Caki2 (cell line): Measurements from ENCODE around the gene RNF222. TPM values are rescaled to one million over a fixed set of nuclear protein-coding genes. Genes with fewer than 3 reads are reported as not detected.

Experiments
- DNase-seq: peaks from one replicate; pipeline ENCODE4 v3.0.0-alpha.2; 2015; ENCODE audit warnings: low read depth
- in situ Hi-C: cut with HindIII; loops from 2 replicates; pipeline ENCODE4 v1.10.0; 2016; ENCODE audit warnings: low sequenced_read_pairs, low pct_unique_long_range_greater_than_20kb, mixed read lengths
- total RNA-seq: library from RNA; depleted of rRNA; stranded (reverse); fragments of >200 nt; shearing (Covaris generic); gene quantifications from 2 replicates; pipeline ENCODE4 v1.2.3, GENCODE V29; 2014; ENCODE audit warnings: low replicate concordance; rRNA removed

The RNF222 gene, protein sequence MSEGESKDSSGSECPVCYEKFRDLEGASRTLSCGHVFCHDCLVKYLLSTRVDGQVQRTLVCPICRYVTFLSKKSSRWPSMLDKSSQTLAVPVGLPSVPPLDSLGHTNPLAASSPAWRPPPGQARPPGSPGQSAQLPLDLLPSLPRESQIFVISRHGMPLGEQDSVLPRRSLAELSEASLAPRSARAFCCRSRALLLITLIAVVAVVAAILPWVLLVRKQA
- total RNA-seq, result not detected in 2 replicates

DNA sequence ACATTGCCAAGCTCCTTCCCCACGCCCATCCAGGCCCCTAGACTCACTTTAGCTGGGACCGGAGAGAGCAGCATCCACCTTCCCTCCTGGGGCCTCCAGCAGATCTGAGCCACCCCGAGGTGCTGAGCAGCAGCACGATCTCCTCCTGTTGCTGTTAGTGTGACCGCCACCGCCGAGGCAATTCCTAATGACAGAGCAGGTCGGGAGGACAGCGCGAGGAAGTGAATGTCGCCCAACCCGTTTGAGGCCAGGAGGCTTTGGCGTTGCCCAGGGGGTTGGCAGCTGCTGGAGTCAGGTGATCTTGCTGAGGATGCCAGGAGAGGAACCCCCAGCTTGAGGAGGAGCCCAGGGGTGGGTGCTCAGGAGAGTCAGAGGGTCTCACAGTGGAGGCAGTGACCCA is at the start of gene RNF222:
TSS of gene RNF222 (minus strand) at position 192 of the 400 bp plus-strand sequence. CDS start 4,366 bp downstream, outside the sequence.
- DNase-seq, result no peak
- in situ Hi-C loops, result no loop called here

DNA sequence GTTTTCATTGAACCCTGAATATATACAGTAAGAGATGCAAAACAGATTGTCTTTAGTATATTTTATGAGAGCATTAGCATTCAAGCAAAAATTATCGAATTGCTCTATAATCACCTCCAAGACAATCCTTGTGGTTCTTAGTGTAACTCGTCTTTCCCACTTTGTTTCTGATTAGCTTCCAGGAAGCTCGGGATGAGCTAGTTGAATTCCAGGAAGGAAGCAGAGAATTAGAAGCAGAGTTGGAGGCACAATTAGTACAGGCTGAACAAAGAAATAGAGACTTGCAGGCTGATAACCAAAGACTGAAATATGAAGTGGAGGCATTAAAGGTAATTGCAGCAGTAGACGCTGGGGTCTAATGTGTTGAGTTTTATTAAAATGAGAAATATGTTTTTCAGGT is 47.9 kb upstream of the RNF222 start:
- no peak for DNase-seq
- in situ Hi-C loops, result no loop called here

DNA sequence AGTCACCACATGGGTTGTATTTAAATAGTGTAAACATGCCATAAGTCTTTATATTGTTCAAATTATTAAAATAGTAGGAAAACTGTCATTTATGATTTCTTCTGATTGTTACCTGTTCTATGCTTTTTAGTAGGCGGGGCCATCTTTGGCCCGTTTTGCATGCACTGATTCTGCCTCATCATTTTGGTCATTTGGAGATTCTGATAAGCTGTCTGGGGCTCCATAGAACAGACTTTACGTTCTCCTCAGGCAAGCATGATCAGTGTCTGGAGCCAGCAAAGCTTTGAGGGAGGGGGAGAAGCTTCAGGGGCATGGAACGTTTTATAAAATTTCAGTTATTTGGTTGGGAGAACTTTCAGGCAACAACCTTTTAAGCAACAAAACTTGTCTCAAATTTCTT is 46.9 kb upstream of the RNF222 start:
- in situ Hi-C loops, result no loop called here
- no peak for DNase-seq

DNA sequence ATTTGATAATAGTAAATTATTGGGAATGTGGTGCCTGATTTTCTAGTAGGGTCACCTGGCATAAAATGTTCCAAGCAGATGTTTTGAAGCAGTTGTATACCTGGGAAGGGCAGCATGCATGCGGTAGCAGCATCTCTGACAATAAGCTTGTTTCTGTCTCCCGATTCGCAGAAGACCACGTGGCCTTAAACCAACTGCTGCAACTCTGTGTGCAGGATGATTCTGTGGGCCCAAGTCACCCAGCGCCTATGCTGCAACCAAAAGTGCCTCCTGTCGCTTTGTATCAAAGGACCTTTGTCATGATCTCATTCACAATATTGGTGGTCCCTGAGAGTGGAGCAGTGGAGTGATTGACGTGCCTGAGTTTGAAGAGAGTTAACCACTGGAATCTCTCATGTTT is 46.1 kb upstream of the RNF222 start:
- in situ Hi-C loops, result no loop called here
- no peak for DNase-seq

DNA sequence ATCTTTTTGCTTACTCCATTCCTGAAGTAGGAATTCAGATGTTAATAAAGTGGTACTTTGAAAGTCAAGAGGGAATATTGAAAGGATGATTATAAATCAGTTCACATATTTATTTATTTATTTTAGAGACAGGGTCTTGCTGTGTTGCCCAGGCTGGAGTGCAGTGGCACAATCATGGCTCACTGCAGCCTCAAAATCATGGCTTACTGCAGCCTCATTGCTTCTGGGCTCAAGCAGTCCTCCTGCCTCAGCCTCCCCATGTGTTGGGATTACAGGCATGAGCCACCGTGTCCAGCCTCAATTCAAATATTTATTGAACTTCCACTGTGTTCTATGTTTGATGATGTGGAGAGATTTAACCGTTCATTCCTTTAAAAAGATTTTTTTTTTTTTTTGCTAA is 44.7 kb upstream of the RNF222 start:
- in situ Hi-C loops, result no loop called here
- no peak for DNase-seq

DNA sequence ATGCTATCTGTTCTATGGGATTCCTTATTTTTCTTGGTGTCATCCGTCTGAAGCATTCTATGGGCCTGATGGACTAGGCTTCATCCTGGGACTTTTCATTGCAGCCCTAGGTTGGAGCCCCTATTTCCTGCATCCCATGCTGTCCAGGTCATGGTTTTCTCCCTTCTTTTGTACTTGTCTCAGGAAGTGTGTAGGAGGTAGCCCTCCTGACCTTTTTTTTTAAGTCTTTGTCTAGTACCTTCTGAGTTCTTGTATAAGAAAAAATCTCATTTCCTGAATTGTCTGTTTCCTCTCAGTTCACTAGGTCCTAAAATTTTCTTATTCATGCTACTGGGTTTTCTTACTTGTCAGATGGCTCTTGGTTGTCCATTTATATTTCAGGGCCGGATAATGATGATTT is 44.1 kb upstream of the RNF222 start:
- in situ Hi-C loops, result no loop called here
- no peak for DNase-seq

DNA sequence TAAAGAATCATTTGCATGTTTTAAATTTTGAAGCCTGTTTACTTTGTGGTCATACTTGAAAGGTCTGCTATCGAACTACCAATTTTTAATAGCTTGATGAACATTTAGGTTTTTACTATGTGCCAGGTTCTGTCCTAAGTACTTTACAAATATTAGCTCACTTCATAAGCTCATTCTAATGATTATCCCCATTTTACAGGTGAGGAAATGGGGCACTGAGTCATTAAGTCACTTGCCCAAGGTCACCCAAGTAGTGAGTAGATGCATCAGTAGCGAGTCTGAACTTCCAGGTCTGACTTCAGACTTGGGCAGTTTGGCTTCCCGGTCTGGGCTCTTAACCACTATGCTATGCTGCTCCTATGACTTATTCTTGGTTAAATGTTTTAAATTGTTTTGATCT is 42.1 kb upstream of the RNF222 start:
- in situ Hi-C loops, result no loop called here
- no peak for DNase-seq

DNA sequence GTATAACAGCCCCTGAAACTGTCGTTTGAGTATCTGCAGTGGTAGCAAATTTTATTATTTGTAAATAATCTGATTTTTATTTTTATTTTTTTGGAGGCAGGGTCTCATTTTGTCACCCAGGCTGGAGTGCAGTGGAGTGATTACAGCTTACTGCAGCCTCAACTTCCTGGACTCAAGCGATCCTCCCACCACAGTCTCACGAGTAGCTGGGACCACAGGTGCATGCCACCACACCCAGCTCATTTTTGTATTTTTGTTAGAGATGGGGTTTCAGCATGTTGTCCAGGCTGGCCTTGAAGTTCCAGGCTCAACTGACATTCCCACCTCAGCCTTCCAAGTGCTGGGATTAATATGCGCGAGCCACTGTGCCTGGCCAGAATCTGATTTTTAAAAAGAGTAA is 40.8 kb upstream of the RNF222 start:
- in situ Hi-C loops, result no loop called here
- no peak for DNase-seq

DNA sequence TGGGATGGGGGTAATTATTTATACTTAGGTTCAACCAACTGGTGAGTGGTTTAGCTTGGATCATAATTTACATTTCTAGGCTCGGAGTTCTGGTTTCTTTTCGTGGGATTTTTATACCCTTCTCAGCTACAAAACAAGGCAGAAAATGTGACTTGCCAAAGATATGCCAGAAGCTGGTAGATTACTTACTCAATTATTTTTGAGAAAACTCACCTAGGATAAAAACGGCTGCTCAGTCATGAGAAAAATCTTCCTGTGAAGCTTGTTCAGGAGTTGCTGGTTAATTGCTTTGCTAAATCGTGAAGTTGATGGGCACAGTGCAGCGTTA is 39.2 kb upstream of the RNF222 start:
- in situ Hi-C loops, result no loop called here
- DNase-seq, result no peak

DNA sequence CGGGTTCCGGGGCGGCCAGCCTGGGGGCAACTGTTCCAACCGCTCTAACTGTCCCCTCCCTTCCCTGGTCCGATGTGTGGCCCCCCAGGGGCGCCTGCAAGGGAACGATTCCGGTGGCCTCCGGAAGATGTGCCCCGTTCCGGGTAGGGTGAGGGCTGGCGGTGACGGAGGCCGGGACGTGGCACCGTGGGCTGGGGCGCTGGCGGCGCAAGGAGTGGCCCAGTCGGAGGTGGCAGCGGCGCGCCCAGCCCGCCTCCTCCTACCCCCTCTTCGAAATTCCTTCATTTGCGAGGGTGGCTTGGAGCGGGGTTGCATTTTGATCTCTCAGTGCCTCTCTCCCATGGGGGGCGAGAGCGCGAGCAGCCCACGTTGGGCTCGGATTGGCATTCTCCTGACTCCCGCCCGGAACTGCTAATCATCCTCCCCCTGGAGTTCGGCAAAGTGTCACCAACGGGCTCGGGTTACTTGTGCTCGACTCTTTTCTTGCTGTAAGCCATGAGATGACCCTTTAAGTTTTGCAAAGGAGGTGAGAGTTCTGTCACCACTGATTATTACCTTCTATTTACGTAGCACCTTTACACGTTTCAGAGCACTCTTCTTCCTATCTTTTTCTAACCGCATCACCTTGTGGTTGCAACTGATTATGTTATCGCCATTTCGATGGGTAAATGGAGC is 38.7 kb upstream of the RNF222 start:
- DNase-seq, result peak; percentile 68
- in situ Hi-C loops, result no loop called here

DNA sequence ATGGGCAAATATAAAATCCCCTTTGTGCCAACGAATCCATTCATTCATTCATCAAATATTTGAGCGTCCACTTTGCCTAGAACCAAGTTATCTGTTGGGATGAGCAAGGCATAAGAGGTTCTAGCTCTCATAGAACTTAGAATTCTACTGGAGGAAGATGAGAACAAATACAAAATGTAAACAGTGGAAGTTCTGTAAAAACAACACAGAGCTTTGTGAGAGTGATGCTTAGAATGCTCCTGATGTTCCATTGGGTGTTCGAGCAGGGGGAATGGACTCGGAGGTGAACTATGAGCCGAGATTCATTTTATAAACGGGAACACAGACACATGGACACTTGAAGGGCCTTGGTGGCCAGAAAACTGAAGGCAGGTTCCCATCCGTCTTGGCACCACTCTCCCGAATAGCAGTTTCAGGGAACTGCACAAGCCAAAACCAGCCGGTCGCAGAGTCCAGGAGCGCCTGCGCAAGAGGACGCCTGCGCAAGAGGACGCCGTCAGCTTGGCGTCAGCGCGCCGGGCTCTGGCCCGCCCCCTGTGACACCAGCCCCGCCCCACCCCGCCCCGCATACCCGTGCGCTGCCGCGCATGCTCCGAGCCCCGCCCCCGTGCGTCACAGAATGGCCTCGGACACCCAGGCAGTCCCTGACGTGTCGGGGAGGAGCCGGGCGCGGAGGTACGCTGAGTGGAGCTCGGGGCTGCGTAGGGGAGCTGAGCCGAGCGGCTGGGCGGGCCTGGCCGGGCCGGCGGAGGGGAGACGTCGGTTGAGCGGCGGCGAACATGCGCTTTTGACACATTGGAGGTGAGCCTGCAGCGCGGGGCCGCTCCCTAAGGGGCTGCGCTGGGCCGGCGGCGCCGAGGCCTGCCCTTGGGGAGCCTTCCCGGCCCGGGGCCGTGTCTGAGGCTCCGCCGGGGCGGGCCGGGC is 37.9 kb upstream of the RNF222 start, which contains the start of gene NDEL1:
TSS of gene NDEL1 (plus strand) at position 640 of the 924 bp plus-strand sequence. CDS start 8,388 bp downstream, outside the sequence.
- in situ Hi-C loops, result no loop called here
- DNase-seq, result peak; percentile 86

DNA sequence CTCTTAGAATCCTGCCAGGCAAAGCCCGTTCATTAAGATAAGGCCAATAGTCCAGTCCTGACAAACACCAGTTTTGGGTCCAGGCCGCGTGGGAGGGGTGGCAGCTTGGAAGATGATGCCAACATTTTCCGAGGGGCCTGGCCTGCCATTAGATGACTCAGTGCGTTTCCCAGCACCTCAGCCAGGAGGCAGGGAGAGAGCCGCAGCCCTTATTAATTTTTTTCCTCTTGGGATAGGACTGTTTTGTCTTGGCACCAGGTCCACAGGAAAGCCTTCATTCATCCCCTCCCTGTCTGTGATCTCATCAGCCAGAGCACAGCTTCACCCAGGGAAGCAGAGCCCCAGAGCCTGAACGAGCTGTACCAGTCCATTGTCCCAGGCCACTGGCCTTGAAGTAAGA is 33.3 kb upstream of the RNF222 start:
- DNase-seq, result no peak
- in situ Hi-C loops, result no loop called here

DNA sequence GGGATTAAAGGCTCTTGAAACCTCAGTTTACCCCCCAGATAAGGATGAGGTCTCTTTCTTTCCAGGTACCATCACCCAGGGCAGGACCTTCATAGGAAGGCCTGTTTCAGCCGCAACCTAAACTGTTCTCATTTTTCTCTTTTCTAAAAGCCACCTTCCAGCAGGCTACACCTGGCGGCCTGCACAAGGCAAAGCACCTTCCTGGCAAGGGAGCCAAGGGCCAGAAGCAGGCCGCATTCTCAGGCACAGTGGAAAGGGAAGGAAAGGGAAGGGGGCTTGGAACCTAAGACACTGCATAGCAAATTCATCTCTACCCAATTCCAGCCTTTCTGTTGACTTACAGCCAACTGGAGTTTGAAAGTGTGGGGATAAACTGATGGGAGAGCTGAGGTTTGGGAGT is 29.2 kb upstream of the RNF222 start:
- no peak for DNase-seq
- in situ Hi-C loops, result no loop called here

DNA sequence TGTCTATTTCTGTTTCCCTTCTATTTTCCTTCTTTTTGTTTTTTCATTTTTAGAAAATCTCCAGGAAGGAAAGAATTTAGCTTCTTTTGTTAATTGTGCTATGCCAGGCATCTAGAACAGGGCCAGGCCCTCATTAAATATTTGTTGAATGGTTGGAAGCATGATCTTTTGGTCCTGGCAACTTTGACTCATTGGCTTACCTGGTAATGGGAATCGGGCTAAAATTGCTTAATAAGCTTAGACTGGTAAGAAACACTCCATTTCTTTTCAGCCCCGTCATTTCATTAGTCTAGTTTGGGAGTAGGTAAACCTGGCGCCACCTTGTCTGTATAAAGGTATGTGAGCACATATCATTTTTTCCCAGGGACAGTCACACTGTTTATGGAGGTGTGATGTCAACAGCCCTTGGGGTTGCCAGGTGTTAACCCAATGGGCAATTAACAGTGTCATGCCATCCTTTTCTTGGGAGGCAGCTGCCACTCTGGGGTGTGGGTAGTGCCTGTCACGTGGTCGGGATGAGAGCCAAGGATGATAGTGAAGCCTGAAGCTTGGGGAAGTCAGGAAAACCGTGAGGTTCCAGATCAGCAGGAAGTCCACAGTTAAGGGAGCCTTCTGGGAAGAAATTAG is 28.6 kb upstream of the RNF222 start:
- in situ Hi-C loops, result no loop called here
- DNase-seq, result no peak

DNA sequence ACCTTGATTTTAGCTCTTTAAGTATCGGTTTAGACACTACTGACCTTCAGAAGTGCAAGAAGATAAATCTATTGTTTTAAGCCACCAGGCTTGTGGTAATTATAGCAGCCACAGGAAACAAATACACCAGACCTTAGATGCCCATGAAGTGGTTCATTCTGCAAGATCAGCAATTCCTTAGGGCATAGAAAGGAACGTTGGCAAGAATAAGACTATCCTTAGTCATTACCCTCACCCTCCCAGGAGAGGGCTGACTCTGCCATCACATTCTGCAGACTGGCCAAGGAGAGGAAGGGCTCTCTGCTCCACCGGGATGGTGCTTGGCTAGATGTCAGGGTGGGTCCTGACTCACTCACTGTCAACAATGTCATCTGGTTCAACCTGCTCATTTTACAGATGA is 23.9 kb upstream of the RNF222 start:
- no peak for DNase-seq
- in situ Hi-C loops, result no loop called here

DNA sequence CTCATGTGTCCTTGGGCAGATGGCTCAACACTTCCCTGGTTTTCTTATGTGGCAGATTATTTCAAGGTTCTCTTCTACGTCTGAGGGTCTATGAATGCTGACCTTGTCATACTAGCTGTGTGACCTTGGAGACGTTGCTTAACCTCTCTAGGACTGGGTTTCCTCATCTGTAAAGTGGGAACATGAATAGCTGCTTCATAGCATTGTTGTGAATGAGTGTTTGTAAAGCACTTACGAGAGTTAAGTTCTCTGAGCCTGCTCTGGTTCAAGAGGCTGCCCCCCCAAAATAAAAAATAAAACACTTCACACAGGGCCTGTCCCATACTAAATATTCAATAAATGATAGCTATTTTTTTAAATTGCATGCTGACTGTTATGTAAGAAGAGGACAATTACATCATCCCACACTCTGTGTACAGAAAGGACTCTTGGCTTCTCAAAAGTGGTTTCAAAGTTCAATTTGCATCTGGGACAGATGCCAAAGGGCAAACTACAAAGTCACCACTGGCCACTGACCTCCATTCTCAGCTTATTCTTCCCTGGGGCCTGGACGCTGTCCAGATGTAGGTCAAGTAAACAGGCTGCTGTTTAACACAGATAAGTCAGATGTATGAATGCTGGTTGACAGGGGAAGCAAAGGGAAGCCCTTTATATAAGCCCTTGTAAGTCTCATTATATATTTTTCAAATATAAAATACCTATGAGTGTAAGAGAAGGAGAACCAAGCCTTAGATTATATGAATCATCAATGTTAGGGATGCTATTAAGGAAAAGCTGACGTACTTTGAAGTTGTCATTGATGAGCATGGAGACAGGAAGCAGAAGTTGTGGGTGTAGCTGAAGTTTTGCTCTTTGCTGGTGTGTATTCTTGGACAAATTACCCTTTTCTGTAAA is 22.7 kb upstream of the RNF222 start:
- in situ Hi-C loops, result no loop called here
- DNase-seq, result no peak

DNA sequence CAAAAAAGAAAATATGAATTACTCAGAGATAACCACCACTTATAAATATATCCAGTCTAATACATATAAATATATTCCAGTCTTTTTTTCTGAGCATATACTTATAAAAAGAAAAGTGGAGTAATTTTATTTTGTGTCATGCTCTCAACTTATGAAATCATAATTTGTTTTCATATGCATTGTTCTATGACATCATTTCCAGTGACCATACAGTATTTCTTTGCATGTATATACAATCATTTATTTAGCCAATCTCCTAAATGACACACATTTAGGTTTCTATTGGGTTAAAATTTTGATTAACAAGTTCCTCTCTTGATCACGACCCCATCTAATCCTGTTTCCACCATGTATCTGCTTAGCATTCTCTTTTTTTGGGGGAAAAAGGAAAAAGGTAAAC is 21.7 kb upstream of the RNF222 start:
- in situ Hi-C loops, result no loop called here
- no peak for DNase-seq

DNA sequence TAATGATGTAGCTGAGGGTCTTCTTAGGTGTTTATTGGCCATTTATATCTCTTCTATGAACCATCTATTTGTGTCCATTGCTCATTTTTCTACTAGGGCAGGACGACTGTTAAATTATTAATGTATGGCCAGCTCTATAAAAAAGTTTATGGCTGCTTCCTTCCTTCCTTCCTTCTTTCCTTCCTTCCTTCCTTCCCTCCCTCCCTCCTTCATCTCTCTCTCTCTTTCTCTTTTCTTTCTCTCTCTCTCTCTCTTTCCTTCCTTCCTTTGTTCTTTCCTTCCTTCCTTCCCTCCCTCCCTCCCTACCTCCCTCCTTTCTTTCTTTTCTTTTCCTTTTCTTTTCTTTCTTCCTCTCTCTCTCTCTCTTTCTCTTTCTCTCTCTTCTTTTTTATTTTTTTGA is 20.8 kb upstream of the RNF222 start:
- in situ Hi-C loops, result no loop called here
- no peak for DNase-seq
